ENCODE data around the gene CCDC88B. TPM values are rescaled to one million over a fixed set of nuclear protein-coding genes. Genes with fewer than 3 reads are reported as not detected.

CCDC88B gene
- total RNA-seq, 1 experiment from 2014 or later: 14.7 TPM

- TF ChIP-seq POLR2AphosphoS5 (IDR thresholded peaks at IDR 0.05; ENCODE audit: low read depth, low read length): no peak
- no peaks in the 10 kb centered on the region for H3K27me3 ChIP-seq (ENCODE audit: insufficient read depth, low read length)
- intact Hi-C loops (cut with micrococcal nuclease): no loop called here
- no peaks in the 10 kb centered on the region for H3K9me3 ChIP-seq (ENCODE audit: control insufficient read depth in 1 of 2, insufficient read depth in 1 of 2, low read depth in 1 of 2, low read length in 2 of 2)
- no peaks in the 10 kb centered on the region for H3K36me3 ChIP-seq (ENCODE audit: control insufficient read depth in 1 of 2, insufficient read depth in 2 of 2, low read length in 2 of 2)
- H3K79me2 ChIP-seq (ENCODE audit: insufficient read depth, low read length): no peaks in the 10 kb centered on the region
- H4K20me1 ChIP-seq (ENCODE audit: insufficient read depth): no peaks in the 10 kb centered on the region
- ChIA-PET RAD21 (ENCODE audit: low non-redundant PET in 1 of 2, low total read pairs in 2 of 2, uncharacterized antibody in 2 of 2, unreplicated experiment in 2 of 2) (no interaction called here), CTCF (interaction anchor here (0.6 to 1.7 kb wide), 2 partner anchors 28 to 54 kb away, joined by 3 to 6 read pairs; no protein-coding TSS in a partner anchor), POLR2A (interaction anchor here (1.9 kb wide), 1 partner anchor 10 kb away, joined by 13 read pairs; the partner anchor contains the start of genes PRDX5 and TRMT112)
- H3K9me2 ChIP-seq (ENCODE audit: insufficient read depth): no peaks in the 10 kb centered on the region
- H2AFZ ChIP-seq (ENCODE audit: low read depth, low read length, poor library complexity, severe bottlenecking): no peak overlapping the region
- H3K9ac ChIP-seq (ENCODE audit: low read length): no peak overlapping the region
- no peak overlapping the region for H3K4me3 ChIP-seq (replicated peaks in 1 of 2; ENCODE audit: low read depth in 1 of 2, low read length in 2 of 2)
- H3K4me2 ChIP-seq (ENCODE audit: low read length): no peak overlapping the region
- H3K27ac ChIP-seq (ENCODE audit: low read depth, low read length): no peak overlapping the region
- no peak for ATAC-seq
- BruUV-seq (replicated peaks): no TSS peak
- peaks cover 14 to 37% of the 10 kb centered on the region in 2 experiments for H3K4me1 ChIP-seq (ENCODE audit: control insufficient read depth in 1 of 2, insufficient read depth in 2 of 2, low read length in 2 of 2)
- no peak for DNase-seq (ENCODE audit: low read depth, low spot score)
Observed at GRCh38 chr11:64327375-64327774, 12.6 kb upstream of the CCDC88B start.

GRCh38 chr11:64327993-64328392 is 12.0 kb upstream of the CCDC88B start:
- H3K4me2 ChIP-seq (ENCODE audit: low read length): no peak overlapping the region
- no TSS peak for BruUV-seq (replicated peaks)
- no peak overlapping the region for H2AFZ ChIP-seq (ENCODE audit: low read depth, low read length, poor library complexity, severe bottlenecking)
- ChIA-PET CTCF (interaction anchor here (1.7 kb wide), 1 partner anchor 27 kb away, joined by 6 read pairs; no protein-coding TSS in a partner anchor), RAD21 (ENCODE audit: low non-redundant PET in 1 of 2, low total read pairs in 2 of 2, uncharacterized antibody in 2 of 2, unreplicated experiment in 2 of 2) (no interaction called here), POLR2A (interaction anchor here (1.9 kb wide), 1 partner anchor 10 kb away, joined by 13 read pairs; the partner anchor contains the start of genes PRDX5 and TRMT112)
- DNase-seq (ENCODE audit: low read depth, low spot score) (no peak), ATAC-seq (no peak)
- no peak overlapping the region for H3K27ac ChIP-seq (ENCODE audit: low read depth, low read length)
- no peaks in the 10 kb centered on the region for H4K20me1 ChIP-seq (ENCODE audit: insufficient read depth)
- no peaks in the 10 kb centered on the region for H3K27me3 ChIP-seq (ENCODE audit: insufficient read depth, low read length)
- no peaks in the 10 kb centered on the region for H3K9me2 ChIP-seq (ENCODE audit: insufficient read depth)
- no peak overlapping the region for H3K4me3 ChIP-seq (replicated peaks in 1 of 2; ENCODE audit: low read depth in 1 of 2, low read length in 2 of 2)
- H3K79me2 ChIP-seq (ENCODE audit: insufficient read depth, low read length): no peaks in the 10 kb centered on the region
- peaks cover 16 to 37% of the 10 kb centered on the region in 2 experiments for H3K4me1 ChIP-seq (ENCODE audit: control insufficient read depth in 1 of 2, insufficient read depth in 2 of 2, low read length in 2 of 2)
- intact Hi-C loops (cut with micrococcal nuclease): no loop called here
- no peaks in the 10 kb centered on the region for H3K9me3 ChIP-seq (ENCODE audit: control insufficient read depth in 1 of 2, insufficient read depth in 1 of 2, low read depth in 1 of 2, low read length in 2 of 2)
- no peaks in the 10 kb centered on the region for H3K36me3 ChIP-seq (ENCODE audit: control insufficient read depth in 1 of 2, insufficient read depth in 2 of 2, low read length in 2 of 2)
- no peak overlapping the region for H3K9ac ChIP-seq (ENCODE audit: low read length)
- TF ChIP-seq YY1 (IDR thresholded peaks at IDR 0.05; ENCODE audit: extremely low read depth, insufficient replicate concordance, low read depth, low read length) (no peak), RAD21 (IDR thresholded peaks at IDR 0.05; ENCODE audit: low read depth) (no peak), ATF3 (IDR thresholded peaks at IDR 0.05) (no peak), FOSL1 (IDR thresholded peaks at IDR 0.05; ENCODE audit: low read depth) (no peak), ZNF274 (IDR thresholded peaks at IDR 0.05; ENCODE audit: low read depth, low read length) (no peak), EZH2phosphoT487 (IDR thresholded peaks at IDR 0.05; ENCODE audit: borderline replicate concordance) (no peak), EZH2 (IDR thresholded peaks at IDR 0.05) (no peak), MAX (IDR thresholded peaks at IDR 0.05) (no peak), SRF (IDR thresholded peaks at IDR 0.05; ENCODE audit: low read depth) (no peak), CEBPB (IDR thresholded peaks at IDR 0.05; ENCODE audit: low read depth) (no peak), SIN3A (IDR thresholded peaks at IDR 0.05; ENCODE audit: low read depth) (no peak), ZFX (IDR thresholded peaks at IDR 0.05) (no peak), JUND (IDR thresholded peaks at IDR 0.05) (no peak), CTCF (IDR thresholded peaks at IDR 0.05 in 2 of 3, conservative IDR thresholded peaks at IDR 0.05 in 1 of 3; ENCODE audit: borderline replicate concordance in 1 of 3, insufficient read depth in 1 of 3, low read depth in 2 of 3, low read length in 2 of 3) (no peak), TCF7L2 (IDR thresholded peaks at IDR 0.05; ENCODE audit: borderline replicate concordance, extremely low read depth, insufficient read depth, insufficient read length) (no peak), ZBTB33 (IDR thresholded peaks at IDR 0.05; ENCODE audit: extremely low read depth, insufficient replicate concordance, low read length) (no peak), POLR2AphosphoS5 (IDR thresholded peaks at IDR 0.05; ENCODE audit: low read depth, low read length) (no peak)

Measured in HCT116 (cell line).